GM23338 (cell line): ENCODE measurements around the gene NCBP1. TPM values are rescaled to one million over a fixed set of nuclear protein-coding genes. Genes with fewer than 3 reads are reported as not detected.

Source experiments
- ATAC-seq: fragments of 200-7000 bp; cut with Tn5 transposase; 3 replicates; pipeline ENCODE4 v1.9.1; 2020
- DNase-seq: peaks from one replicate; pipeline ENCODE4 v3.0.0-alpha.2; 2015; ENCODE audit warnings: low spot score
- H2AFZ ChIP-seq: fragments of 200-600 bp; sonication (generic); 2 replicates; pipeline ENCODE4 v1.8.0; 2016; ENCODE audit warnings: antibody characterized with exemption, mild to moderate bottlenecking, moderate library complexity
- H3F3A ChIP-seq: fragments of 200-600 bp; sonication (generic); replicated peaks from 2 replicates; pipeline ENCODE4 v1.8.0; 2017; ENCODE audit warnings: antibody characterized with exemption, mixed run types, low read depth
- H3K27ac ChIP-seq: fragments of 200-600 bp; sonication (generic); 2 replicates; pipeline ENCODE4 v1.6.1; 2016; ENCODE audit warnings: low read depth
- H3K27me3 ChIP-seq: fragments of 200-600 bp; sonication (generic); 2 replicates; pipeline ENCODE4 v1.8.0; 2016; ENCODE audit warnings: mild to moderate bottlenecking, mixed run types, moderate library complexity; ENCODE audit not compliant: insufficient read depth
- H3K36me3 ChIP-seq: fragments of 200-600 bp; sonication (generic); 2 replicates; pipeline ENCODE4 v1.8.0; 2016; ENCODE audit warnings: mild to moderate bottlenecking; ENCODE audit not compliant: insufficient read depth
- H3K4me1 ChIP-seq: fragments of 200-600 bp; sonication (generic); 2 replicates; pipeline ENCODE4 v1.8.0; 2016; ENCODE audit warnings: mild to moderate bottlenecking, moderate library complexity; ENCODE audit not compliant: insufficient read depth
- H3K4me2 ChIP-seq: fragments of 200-600 bp; sonication (generic); 2 replicates; pipeline ENCODE4 v1.7.1; 2017; ENCODE audit warnings: mixed run types
- H3K4me3 ChIP-seq: fragments of 200-600 bp; sonication (generic); 2 replicates; pipeline ENCODE4 v1.6.1; 2016; ENCODE audit warnings: mixed run types
- H3K79me2 ChIP-seq: fragments of 200-600 bp; sonication (generic); replicated peaks from 2 replicates; pipeline ENCODE4 v1.8.0; 2017; ENCODE audit warnings: mild to moderate bottlenecking; ENCODE audit not compliant: insufficient read depth
- H3K9me2 ChIP-seq: fragments of 200-600 bp; sonication (generic); 2 replicates; pipeline ENCODE4 v1.8.0; 2017; ENCODE audit not compliant: insufficient read depth
- H4K20me1 ChIP-seq: fragments of 200-600 bp; sonication (generic); replicated peaks from 2 replicates; pipeline ENCODE4 v1.8.0; 2017; ENCODE audit warnings: mild to moderate bottlenecking; ENCODE audit not compliant: insufficient read depth
- H3K27ac Mint-ChIP-seq: 2 replicates; pipeline ENCODE4 v1.8.0; 2020; ENCODE audit warnings: inconsistent platforms, mild to moderate bottlenecking, moderate library complexity, mixed read lengths
- H3K27me3 Mint-ChIP-seq: 3 replicates; pipeline ENCODE4 v1.8.0; 2022; ENCODE audit warnings: low read depth, mild to moderate bottlenecking, moderate library complexity, mixed read lengths, inconsistent platforms; ENCODE audit not compliant: insufficient read depth, poor library complexity
- H3K36me3 Mint-ChIP-seq: 3 replicates; pipeline ENCODE4 v1.8.0; 2021; ENCODE audit warnings: low read depth, mild to moderate bottlenecking, inconsistent platforms, moderate library complexity, mixed read lengths
- H3K4me1 Mint-ChIP-seq: 3 replicates; pipeline ENCODE4 v1.8.0; 2020; ENCODE audit warnings: mild to moderate bottlenecking, inconsistent platforms, mixed read lengths
- H3K4me3 Mint-ChIP-seq: 3 replicates; pipeline ENCODE4 v1.8.0; 2021; ENCODE audit warnings: moderate library complexity, mild to moderate bottlenecking, inconsistent platforms, mixed read lengths
- H3K9me3 Mint-ChIP-seq: 3 replicates; pipeline ENCODE4 v1.8.0; 2020; ENCODE audit warnings: moderate library complexity, mild to moderate bottlenecking, inconsistent platforms, mixed read lengths
- EZH2 ChIP-seq: fragments of 200-600 bp; sonication (generic); IDR thresholded peaks from one replicate; pipeline ENCODE4 v1.8.0; 2017; ENCODE audit warnings: antibody characterized with exemption, mild to moderate bottlenecking, low read depth; ENCODE audit not compliant: unreplicated experiment
- polyA plus RNA-seq: library from polyadenylated mRNA; unstranded; fragments of >200 nt; fragmentation: Nextera tagmentation; extraction: Ambion mirVana; gene quantifications from 2 replicates; pipeline ENCODE4 v1.2.1, GENCODE V29; 2016
- total RNA-seq: library from RNA; depleted of rRNA; stranded (reverse); fragments of >200 nt; shearing (Covaris generic); gene quantifications from 2 replicates; pipeline ENCODE4 v1.2.3, GENCODE V29; 2014
- TF ChIP-seq, protein P1 (sequence below): fragments of 250-450 bp; sonication (Bioruptor Pico); IDR thresholded peaks from 2 replicates; pipeline ENCODE4 v1.5.0; 2020; ENCODE audit warnings: mild to moderate bottlenecking, moderate library complexity
- TF ChIP-seq, protein P2 (sequence below): IDR thresholded peaks from 2 replicates; pipeline ENCODE4 v1.6.1; 2016; ENCODE audit warnings: antibody characterized with exemption
- TF ChIP-seq, protein P3 (sequence below), 2 experiments: fragments of 200-600 bp in 1 of 2; sonication (generic) in 1 of 2; conservative IDR thresholded peaks; 2 replicates each; pipeline versions ENCODE4 v1.5.1 to v1.6.1; 2016 to 2017; ENCODE audit warnings: antibody characterized with exemption in 2 of 2, low read depth in 2 of 2, mild to moderate bottlenecking in 2 of 2, moderate library complexity in 1 of 2

NCBP1 gene
- total and polyA plus RNA-seq, 2 experiments from 2014 or later = 43.9 to 60.2 TPM

DNA sequence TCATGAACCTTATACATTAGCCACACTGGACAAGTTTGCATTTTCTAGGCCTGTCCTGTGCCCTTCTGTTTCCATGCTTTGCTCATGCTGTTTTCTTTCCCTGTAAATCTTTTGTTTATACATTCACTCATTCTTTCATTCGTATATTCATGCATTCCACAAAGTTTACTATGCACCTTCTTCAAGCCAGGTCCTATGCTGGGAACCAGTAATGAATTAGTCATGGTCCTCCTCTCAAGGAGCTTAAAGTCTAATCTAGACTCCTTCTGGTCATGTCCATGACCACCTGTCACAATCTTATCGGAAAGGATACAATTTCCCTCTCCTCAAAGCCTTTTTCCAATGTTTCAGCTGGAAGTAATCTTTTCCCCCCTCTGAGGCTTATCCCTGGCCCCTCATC, 72.6 kb downstream of the NCBP1 start (continued):
- TF ChIP-seq, protein P1, sequence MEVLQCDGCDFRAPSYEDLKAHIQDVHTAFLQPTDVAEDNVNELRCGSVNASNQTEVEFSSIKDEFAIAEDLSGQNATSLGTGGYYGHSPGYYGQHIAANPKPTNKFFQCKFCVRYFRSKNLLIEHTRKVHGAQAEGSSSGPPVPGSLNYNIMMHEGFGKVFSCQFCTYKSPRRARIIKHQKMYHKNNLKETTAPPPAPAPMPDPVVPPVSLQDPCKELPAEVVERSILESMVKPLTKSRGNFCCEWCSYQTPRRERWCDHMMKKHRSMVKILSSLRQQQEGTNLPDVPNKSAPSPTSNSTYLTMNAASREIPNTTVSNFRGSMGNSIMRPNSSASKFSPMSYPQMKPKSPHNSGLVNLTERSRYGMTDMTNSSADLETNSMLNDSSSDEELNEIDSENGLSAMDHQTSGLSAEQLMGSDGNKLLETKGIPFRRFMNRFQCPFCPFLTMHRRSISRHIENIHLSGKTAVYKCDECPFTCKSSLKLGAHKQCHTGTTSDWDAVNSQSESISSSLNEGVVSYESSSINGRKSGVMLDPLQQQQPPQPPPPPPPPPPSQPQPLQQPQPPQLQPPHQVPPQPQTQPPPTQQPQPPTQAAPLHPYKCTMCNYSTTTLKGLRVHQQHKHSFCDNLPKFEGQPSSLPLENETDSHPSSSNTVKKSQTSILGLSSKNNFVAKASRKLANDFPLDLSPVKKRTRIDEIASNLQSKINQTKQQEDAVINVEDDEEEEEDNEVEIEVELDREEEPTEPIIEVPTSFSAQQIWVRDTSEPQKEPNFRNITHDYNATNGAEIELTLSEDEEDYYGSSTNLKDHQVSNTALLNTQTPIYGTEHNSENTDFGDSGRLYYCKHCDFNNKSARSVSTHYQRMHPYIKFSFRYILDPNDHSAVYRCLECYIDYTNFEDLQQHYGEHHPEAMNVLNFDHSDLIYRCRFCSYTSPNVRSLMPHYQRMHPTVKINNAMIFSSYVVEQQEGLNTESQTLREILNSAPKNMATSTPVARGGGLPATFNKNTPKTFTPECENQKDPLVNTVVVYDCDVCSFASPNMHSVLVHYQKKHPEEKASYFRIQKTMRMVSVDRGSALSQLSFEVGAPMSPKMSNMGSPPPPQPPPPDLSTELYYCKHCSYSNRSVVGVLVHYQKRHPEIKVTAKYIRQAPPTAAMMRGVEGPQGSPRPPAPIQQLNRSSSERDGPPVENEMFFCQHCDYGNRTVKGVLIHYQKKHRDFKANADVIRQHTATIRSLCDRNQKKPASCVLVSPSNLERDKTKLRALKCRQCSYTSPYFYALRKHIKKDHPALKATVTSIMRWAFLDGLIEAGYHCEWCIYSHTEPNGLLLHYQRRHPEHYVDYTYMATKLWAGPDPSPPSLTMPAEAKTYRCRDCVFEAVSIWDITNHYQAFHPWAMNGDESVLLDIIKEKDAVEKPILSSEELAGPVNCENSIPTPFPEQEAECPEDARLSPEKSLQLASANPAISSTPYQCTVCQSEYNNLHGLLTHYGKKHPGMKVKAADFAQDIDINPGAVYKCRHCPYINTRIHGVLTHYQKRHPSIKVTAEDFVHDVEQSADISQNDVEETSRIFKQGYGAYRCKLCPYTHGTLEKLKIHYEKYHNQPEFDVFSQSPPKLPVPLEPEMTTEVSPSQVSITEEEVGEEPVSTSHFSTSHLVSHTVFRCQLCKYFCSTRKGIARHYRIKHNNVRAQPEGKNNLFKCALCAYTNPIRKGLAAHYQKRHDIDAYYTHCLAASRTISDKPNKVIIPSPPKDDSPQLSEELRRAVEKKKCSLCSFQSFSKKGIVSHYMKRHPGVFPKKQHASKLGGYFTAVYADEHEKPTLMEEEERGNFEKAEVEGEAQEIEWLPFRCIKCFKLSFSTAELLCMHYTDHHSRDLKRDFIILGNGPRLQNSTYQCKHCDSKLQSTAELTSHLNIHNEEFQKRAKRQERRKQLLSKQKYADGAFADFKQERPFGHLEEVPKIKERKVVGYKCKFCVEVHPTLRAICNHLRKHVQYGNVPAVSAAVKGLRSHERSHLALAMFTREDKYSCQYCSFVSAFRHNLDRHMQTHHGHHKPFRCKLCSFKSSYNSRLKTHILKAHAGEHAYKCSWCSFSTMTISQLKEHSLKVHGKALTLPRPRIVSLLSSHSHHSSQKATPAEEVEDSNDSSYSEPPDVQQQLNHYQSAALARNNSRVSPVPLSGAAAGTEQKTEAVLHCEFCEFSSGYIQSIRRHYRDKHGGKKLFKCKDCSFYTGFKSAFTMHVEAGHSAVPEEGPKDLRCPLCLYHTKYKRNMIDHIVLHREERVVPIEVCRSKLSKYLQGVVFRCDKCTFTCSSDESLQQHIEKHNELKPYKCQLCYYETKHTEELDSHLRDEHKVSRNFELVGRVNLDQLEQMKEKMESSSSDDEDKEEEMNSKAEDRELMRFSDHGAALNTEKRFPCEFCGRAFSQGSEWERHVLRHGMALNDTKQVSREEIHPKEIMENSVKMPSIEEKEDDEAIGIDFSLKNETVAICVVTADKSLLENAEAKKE (CRISPR knock-in tag) = no peak
- TF ChIP-seq, protein P2, sequence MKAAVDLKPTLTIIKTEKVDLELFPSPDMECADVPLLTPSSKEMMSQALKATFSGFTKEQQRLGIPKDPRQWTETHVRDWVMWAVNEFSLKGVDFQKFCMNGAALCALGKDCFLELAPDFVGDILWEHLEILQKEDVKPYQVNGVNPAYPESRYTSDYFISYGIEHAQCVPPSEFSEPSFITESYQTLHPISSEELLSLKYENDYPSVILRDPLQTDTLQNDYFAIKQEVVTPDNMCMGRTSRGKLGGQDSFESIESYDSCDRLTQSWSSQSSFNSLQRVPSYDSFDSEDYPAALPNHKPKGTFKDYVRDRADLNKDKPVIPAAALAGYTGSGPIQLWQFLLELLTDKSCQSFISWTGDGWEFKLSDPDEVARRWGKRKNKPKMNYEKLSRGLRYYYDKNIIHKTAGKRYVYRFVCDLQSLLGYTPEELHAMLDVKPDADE = no peak

DNA sequence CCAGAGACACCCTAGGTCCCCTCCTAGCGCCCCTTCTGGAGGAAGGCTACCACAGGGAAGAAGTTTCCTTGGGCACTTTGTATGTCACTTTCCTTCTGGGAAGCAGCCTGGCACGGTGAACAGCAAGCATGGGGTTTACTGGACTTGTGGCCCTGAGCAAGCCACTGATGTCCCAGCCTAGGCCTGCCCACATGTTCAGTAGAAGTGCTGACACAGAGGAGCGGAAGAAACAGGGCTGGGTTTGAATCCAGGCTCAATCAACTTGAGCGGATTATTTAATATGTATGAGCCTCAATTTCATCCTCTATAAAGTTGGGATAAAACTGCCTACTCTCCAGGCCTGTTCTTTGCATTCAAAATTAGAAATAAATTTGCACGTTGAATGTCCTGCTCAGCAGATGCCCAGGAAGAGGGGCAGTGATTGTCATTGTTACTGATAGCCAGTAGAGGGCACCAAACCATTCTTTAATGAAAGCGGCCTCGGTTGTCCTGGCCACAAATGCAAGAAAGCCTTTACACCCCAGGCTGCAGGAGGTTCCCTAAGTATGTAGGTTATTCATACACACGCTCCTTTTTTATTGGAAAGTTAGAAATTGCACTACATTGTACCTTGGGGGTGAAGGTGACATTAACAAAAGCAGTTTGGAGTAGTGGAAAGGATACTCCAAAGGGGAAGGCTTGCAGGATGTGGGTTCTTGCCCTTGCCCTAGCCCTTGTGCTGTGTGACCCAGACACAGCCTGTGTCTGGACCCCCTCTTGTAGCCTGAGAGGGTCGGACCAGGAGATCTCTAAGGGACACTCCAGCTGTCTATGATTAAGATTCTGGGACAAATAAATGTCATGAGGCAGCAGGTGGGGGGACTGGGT, 77.0 kb downstream of the NCBP1 start:
- no peaks in the 10 kb centered on the region for H4K20me1 ChIP-seq
- no peak overlapping the region for H3K27ac ChIP-seq
- ATAC-seq = peak; percentile 88
- peak; percentile 87 for DNase-seq
- H3K36me3 ChIP-seq = no peaks in the 10 kb centered on the region
- Mint-ChIP-seq H3K27ac (no peak overlapping the region), H3K4me3 (no peak overlapping the region), H3K9me3 (no peaks in the 10 kb centered on the region), H3K27me3 (peaks cover 9% of the 10 kb centered on the region), H3K4me1 (peaks cover 14% of the 10 kb centered on the region), H3K36me3 (no peaks in the 10 kb centered on the region)
- peaks cover 18% of the 10 kb centered on the region for H3K4me1 ChIP-seq
- H3K4me2 ChIP-seq = peak overlapping the region; percentile 57
- no peaks in the 10 kb centered on the region for H3F3A ChIP-seq
- no peaks in the 10 kb centered on the region for H3K79me2 ChIP-seq
- no peak for TF ChIP-seq EZH2
- TF ChIP-seq, protein P3, sequence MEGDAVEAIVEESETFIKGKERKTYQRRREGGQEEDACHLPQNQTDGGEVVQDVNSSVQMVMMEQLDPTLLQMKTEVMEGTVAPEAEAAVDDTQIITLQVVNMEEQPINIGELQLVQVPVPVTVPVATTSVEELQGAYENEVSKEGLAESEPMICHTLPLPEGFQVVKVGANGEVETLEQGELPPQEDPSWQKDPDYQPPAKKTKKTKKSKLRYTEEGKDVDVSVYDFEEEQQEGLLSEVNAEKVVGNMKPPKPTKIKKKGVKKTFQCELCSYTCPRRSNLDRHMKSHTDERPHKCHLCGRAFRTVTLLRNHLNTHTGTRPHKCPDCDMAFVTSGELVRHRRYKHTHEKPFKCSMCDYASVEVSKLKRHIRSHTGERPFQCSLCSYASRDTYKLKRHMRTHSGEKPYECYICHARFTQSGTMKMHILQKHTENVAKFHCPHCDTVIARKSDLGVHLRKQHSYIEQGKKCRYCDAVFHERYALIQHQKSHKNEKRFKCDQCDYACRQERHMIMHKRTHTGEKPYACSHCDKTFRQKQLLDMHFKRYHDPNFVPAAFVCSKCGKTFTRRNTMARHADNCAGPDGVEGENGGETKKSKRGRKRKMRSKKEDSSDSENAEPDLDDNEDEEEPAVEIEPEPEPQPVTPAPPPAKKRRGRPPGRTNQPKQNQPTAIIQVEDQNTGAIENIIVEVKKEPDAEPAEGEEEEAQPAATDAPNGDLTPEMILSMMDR (conservative IDR thresholded peaks at IDR 0.05; ENCODE audit: low read depth in 2 of 2) = peak; percentile 89 to 90
- no peaks in the 10 kb centered on the region for H3K9me2 ChIP-seq
- H3K4me3 ChIP-seq = peak overlapping the region; percentile 37; the same call in 1 of the 2 replicates
- H3K27me3 ChIP-seq = no peaks in the 10 kb centered on the region
- no peak overlapping the region for H2AFZ ChIP-seq
